DMS114 treated with DMSO at 0.1 percent for 48 hours (cell line): Measurements from ENCODE around the gene SPTBN4.
"Not testable (repeated sequence)": the region's sequence is repeated elsewhere in the genome, so short reads cannot be mapped to it uniquely, and the experiment has no call there.

Experiments
- DNase-seq: peaks from one replicate; lab custom pipeline; 2025; ENCODE audit not compliant: unreplicated experiment; lab: John Stamatoyannopoulos, UW

Gene SPTBN4

DNA sequence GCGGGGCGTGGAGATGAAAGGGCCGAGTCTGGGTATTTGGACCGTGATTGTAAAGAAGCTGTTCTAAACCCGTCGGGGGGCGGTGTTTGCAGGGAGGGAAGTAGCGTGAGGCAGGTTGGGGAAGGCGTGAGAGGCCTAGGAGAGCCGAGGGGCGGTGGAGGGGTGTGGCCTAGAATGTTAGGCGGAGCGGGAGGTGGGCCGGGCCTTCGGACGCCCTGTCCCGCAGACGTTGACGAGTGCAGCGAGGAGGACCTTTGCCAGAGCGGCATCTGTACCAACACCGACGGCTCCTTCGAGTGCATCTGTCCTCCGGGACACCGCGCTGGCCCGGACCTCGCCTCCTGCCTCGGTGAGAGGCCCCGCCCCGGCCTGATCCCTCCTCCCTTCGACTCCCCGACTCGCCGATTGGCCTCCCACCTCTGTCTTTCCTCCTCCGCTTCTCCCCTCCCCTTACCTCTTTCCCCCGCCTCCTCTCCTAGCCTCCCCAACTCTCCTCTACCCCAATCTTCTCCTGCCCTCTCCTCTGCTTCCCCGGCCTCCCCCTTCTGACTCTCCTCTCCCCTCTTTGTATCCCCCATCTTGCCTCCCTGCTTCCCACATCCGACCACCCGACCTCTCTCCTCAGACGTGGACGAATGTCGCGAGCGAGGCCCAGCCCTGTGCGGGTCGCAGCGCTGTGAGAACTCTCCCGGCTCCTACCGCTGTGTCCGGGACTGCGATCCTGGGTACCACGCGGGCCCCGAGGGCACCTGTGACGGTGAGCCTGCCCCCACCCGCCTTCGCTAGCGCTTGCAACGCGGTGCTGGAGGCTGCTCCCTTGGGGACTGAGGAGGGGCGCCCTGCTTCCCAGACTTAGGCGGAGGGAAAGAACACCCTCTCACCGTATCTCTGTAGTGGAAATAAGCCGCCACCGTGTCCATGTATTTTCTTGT lies 147.2 kb downstream of the SPTBN4 start:
- DNase-seq: no peak

DNA sequence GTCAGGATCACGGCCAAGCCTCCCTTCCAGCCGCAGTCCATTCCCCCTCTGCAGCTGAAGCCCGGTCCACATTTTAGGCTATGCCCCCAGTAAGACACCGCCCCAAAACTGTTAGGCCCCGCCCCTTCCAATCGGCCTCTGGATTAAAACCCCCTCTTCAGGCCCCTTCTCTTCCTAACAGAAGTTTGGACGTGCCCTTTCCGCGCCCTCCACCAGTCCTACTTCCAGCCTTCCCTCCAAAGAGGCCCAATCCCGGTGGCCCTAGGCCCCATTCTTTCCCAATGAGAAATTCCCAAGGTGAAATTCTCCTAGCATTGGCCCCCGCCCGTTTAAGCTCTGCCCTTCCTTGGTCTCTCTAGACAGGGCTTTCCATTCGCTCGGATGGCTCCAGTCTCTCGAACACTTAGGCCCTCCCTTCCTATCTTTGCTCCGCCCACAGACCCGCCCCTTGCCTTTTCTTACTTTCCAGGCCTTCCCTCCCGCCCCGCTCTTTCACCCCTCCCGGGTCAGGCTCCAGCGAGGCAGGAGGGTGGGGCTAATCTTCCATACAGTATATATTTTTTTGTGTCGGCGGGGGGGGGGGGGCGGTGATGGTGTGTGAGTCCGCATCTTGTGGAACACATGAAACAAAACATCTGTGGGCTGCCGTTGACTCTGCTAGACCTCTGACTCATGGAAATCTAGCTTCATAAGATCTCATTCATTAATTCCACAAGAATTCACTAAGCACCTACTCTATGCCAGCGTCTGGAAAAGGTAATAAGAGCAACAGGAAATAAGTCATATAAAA lies 148.0 kb downstream of the SPTBN4 start:
- no peak for DNase-seq

DNA sequence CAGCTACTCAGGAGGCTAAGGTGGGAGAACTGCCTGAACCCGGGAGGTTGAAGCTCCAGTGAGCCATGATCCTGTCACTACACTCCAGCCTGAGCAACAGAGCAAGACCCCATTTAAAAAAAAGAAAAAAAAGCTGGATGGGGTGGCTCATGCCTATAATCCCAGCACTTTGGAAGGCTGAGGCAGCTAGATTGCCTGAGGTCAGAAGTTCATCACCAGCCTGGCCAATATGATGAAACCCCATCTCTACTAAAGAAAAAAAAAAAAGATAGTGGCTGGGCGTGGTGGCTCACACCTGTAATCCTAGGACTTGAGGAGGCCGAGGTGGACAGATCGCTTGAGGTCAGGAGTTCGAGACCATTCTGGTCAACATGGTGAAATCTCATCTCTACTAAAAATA lies 149.4 kb downstream of the SPTBN4 start:
- DNase-seq: no peak

- no peak for DNase-seq
Observed at GRCh38 chr19:40616941-40617340, 150.1 kb downstream of the SPTBN4 start.

DNA sequence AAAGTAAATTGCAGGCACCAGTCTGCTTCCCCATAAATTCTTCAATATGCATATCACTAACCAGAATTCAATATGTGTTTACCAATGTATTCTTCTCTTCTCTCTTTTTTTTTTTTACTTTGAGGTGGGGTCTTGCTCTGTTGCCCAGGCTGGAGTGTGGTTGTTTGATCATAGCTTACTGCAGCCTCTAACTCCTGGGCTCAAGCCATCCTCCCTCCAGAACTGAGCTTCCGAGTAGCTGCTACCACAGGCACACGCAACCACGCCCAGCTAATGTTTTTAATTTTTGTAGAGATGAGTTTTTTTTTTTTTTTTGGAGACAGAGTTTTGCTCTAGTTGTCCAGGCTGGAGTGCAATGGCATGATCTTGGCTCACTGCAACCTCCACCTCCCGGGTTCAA lies 151.2 kb downstream of the SPTBN4 start:
- DNase-seq: no peak

GRCh38 chr19:40619333-40620160 lies 152.7 kb downstream of the SPTBN4 start:
- no peak for DNase-seq

GRCh38 chr19:40620161-40620485 lies 153.3 kb downstream of the SPTBN4 start:
- DNase-seq: no peak

- no peak for DNase-seq
Observed at GRCh38 chr19:40621283-40621682, 154.5 kb downstream of the SPTBN4 start.

- DNase-seq: no peak
Observed at GRCh38 chr19:40621966-40622772, 155.4 kb downstream of the SPTBN4 start.

DNA sequence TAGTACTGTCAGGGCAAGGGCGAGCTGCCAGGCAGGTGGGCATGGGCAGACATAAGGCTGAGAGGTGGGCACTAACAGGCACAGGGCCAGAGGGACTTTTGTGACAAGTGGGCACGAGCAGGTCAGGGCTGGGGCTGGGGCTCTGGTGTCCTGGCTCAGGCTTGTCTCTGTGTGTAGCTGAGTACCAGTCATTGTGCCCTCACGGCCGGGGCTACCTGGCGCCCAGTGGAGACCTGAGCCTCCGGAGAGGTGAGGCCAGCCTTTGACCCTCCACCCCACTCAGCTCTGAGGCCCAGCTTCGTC lies 155.9 kb downstream of the SPTBN4 start:
- no peak for DNase-seq

DNA sequence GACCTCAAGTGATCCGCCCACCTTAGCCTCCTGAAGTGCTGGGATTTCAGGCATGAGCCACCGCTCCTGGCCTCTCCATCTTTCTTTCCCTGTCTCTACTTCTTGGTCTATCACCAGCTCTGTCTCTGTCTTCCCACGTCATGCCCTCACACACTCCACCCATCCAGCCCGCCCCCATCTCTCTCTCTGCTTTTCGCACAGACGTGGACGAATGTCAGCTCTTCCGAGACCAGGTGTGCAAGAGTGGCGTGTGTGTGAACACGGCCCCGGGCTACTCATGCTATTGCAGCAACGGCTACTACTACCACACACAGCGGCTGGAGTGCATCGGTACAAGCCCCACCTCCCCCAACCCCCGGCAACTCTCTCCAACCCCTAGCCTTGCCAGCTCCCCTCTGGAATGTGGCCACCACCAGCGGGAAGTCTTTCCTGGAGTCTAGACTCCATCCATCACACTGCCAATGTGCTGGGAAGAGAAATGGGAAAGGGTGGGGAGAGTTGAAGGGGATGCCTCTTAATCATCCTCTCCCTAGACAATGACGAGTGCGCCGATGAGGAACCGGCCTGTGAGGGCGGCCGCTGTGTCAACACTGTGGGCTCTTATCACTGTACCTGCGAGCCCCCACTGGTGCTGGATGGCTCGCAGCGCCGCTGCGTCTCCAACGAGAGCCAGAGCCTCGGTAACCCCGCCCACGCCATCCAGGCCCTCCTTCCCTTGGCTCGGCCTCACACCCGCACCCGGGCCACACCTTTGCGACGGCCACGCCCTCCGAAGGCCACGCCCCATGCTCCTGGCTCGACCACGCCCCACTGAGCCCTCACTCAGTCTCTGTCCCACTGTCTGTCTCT lies 156.8 kb downstream of the SPTBN4 start:
- no peak for DNase-seq

DNA sequence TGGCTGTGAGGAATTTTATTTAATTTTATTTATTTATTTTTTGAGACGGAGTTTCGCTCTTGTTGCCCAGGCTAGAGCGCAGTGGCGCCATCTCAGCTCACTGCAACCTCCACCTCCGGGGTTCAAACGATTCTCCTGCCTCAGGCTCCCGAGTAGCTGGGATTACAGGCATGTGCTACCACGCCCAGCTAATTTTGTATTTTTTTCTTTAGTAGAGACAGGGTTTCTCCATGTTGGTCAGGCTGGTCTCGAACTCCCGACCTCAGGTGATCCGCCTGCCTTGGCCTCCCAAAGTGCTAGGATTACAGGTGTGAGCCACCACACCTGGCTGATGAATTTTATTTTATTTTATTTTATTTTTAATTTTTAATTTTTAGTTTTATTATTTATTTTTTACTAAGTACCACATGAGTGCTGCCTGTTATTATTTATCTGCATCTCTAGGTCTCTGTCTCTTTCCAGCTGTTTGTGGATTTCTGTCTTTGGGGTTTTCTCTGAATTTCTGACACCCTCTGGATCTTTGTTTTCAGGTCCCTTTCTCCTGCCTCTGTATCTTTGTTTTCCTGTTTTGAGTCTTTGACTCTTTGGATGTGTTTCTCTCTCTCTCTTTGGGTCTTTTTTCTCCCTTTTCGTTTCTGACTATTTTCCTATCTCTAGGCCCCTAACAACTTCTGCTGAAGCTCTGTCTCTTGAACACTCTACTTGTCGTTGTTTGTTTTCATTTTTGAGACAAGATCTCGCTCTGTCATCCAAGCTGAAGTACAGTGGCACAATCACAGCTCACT lies 157.8 kb downstream of the SPTBN4 start:
- DNase-seq: not testable (repeated sequence)

DNA sequence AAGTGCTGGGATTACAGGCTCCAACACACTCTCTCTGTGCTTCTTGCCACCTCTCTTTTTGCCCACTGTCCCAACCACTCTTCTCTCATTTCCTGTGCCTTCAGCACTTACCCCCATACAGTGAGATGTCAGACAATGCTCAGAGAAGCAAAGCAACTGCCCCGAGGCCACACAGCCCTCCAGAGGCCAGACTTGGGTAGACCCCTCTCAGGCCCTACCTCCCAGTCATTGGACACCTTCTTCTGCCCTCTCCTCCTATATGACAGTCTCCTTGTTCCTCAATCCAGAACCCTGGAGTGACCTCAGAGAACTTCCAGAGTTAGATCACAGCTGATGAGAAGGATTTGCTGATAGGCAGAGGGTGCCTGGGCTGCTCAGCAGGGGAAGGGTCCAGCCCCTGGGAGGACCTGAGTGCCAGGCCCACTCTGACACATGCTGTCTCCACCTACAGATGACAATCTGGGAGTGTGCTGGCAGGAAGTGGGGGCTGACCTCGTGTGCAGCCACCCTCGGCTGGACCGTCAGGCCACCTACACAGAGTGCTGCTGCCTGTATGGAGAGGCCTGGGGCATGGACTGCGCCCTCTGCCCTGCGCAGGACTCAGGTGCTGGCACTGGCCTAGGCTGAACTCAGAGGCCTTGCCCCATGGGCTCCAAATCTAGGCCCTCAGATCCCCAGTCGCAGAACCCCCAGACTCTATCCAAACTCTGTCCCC lies 158.8 kb downstream of the SPTBN4 start:
- no peak for DNase-seq
